WTC11 (cell line): ENCODE data around the gene PDHB.

Source experiments
- CBFB ChIP-seq: sonication (generic); formaldehyde crosslinking; IDR thresholded peaks from 2 replicates; pipeline ENCODE4 v1.8.1; 2022; ENCODE audit warnings: mild to moderate bottlenecking, low read depth, missing genetic modification reagents
- E2F5 ChIP-seq: sonication (generic); formaldehyde crosslinking; IDR thresholded peaks from 2 replicates; pipeline ENCODE4 v1.8.1; 2022; ENCODE audit warnings: mild to moderate bottlenecking, moderate library complexity, missing genetic modification reagents
- ELF4 ChIP-seq: sonication (generic); formaldehyde crosslinking; IDR thresholded peaks from 2 replicates; pipeline ENCODE4 v1.8.1; 2022; ENCODE audit warnings: low read depth, mild to moderate bottlenecking, moderate library complexity, missing genetic modification reagents
- ETV6 ChIP-seq: sonication (generic); formaldehyde crosslinking; IDR thresholded peaks from 2 replicates; pipeline ENCODE4 v1.8.1; 2022; ENCODE audit warnings: mild to moderate bottlenecking, missing genetic modification reagents
- NFE2L1 ChIP-seq: sonication (generic); formaldehyde crosslinking; IDR thresholded peaks from 2 replicates; pipeline ENCODE4 v1.8.1; 2023; ENCODE audit warnings: missing genetic modification reagents
- SMAD3 ChIP-seq: sonication (generic); formaldehyde crosslinking; IDR thresholded peaks from 2 replicates; pipeline ENCODE4 v1.8.0; 2022; ENCODE audit warnings: missing genetic modification reagents, mild to moderate bottlenecking, borderline replicate concordance
- SP1 ChIP-seq: sonication (generic); formaldehyde crosslinking; conservative IDR thresholded peaks from 2 replicates; pipeline ENCODE4 v1.8.1; 2022; ENCODE audit warnings: missing genetic modification reagents
- TCF7 ChIP-seq: sonication (generic); formaldehyde crosslinking; IDR thresholded peaks from 2 replicates; pipeline ENCODE4 v1.8.0; 2022; ENCODE audit warnings: mild to moderate bottlenecking, low read depth, missing genetic modification reagents, moderate library complexity
- TEAD4 ChIP-seq: sonication (generic); formaldehyde crosslinking; IDR thresholded peaks from 2 replicates; pipeline ENCODE4 v1.8.0; 2022; ENCODE audit warnings: mild to moderate bottlenecking, missing genetic modification reagents
- USF1 ChIP-seq: sonication (generic); formaldehyde crosslinking; IDR thresholded peaks from 2 replicates; pipeline ENCODE4 v1.8.0; 2022; ENCODE audit warnings: mild to moderate bottlenecking, missing genetic modification reagents
- ZNF121 ChIP-seq: sonication (generic); formaldehyde crosslinking; IDR thresholded peaks from 2 replicates; pipeline ENCODE4 v1.8.0; 2023; ENCODE audit warnings: missing genetic modification reagents
- TF ChIP-seq, protein P1 (sequence below): fragments of 200-600 bp; IDR thresholded peaks from 2 replicates; pipeline ENCODE4 v1.8.0; 2022; ENCODE audit warnings: antibody characterized with exemption

DNA sequence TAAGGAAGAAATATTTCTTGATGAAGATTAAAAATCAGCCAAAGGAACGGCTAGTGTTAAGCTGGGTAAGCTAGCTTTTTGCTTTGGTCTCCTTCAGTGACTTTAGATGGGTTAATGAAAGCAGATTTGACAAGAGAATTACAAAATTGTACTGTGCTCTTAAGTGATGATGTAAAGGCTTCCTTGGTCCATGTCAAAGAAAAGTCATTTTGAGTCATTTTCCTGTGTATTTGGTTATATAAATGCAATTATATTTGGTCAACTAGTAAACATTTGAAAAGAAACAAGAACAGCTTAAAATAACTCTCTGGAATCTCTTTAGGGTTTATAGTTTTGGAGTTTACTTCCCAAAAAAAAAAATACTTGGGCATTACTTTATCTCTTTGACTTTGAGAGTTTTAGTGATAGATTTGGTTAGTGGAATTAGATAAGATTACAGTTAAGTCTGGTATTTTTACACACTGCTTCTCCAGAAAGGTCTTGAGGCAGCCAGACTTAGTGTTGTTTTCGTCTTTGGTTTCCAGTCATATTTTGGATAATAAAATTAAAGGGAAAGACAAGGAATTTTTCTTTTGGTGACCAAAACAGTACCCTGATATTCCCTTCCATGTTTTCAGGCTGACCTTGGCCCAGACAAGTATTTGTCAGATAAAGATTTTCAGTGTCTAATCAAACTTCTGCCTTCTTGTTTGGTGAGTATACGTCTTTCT, 42.3 kb downstream of the PDHB start:
- TF ChIP-seq, protein P1, sequence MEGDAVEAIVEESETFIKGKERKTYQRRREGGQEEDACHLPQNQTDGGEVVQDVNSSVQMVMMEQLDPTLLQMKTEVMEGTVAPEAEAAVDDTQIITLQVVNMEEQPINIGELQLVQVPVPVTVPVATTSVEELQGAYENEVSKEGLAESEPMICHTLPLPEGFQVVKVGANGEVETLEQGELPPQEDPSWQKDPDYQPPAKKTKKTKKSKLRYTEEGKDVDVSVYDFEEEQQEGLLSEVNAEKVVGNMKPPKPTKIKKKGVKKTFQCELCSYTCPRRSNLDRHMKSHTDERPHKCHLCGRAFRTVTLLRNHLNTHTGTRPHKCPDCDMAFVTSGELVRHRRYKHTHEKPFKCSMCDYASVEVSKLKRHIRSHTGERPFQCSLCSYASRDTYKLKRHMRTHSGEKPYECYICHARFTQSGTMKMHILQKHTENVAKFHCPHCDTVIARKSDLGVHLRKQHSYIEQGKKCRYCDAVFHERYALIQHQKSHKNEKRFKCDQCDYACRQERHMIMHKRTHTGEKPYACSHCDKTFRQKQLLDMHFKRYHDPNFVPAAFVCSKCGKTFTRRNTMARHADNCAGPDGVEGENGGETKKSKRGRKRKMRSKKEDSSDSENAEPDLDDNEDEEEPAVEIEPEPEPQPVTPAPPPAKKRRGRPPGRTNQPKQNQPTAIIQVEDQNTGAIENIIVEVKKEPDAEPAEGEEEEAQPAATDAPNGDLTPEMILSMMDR = no peak
- TF ChIP-seq USF1 (CRISPR knock-in tag) (no peak), ETV6 (no peak), E2F5 (CRISPR knock-in tag) (no peak), TEAD4 (CRISPR knock-in tag) (no peak), SP1 (CRISPR knock-in tag) (no peak), NFE2L1 (CRISPR knock-in tag) (no peak), ELF4 (CRISPR knock-in tag) (no peak), TCF7 (CRISPR knock-in tag) (no peak), ZNF121 (CRISPR knock-in tag) (no peak), SMAD3 (CRISPR knock-in tag) (no peak), CBFB (CRISPR knock-in tag) (no peak)
